CD4-positive, alpha-beta T cell treated with Interleukin-10 for 1 hour (primary cell): ENCODE measurements around the gene GPN1.
"Not testable (repeated sequence)": the region's sequence is repeated elsewhere in the genome, so short reads cannot be mapped to it uniquely, and the experiment has no call there.

Source experiments
- DNase-seq: peaks from one replicate; pipeline ENCODE4 v3.0.0-alpha.2; 2020

GPN1 gene

GRCh38 chr2:27628767-27629709 is at the start of gene GPN1, which contains the start of gene CCDC121:
Gene GPN1 (plus strand): TSS chr2:27629050. CDS start chr2:27629059, 9 bp downstream.
Gene CCDC121 (minus strand): TSS chr2:27629012. CDS start chr2:27627799, 1,213 bp downstream.
- peak; percentile 93 for DNase-seq

- no peak for DNase-seq
Measured at GRCh38 chr2:27581417-27582128, 47.3 kb upstream of the GPN1 start.

GRCh38 chr2:27582129-27582694 is 46.6 kb upstream of the GPN1 start:
- no peak for DNase-seq

DNA sequence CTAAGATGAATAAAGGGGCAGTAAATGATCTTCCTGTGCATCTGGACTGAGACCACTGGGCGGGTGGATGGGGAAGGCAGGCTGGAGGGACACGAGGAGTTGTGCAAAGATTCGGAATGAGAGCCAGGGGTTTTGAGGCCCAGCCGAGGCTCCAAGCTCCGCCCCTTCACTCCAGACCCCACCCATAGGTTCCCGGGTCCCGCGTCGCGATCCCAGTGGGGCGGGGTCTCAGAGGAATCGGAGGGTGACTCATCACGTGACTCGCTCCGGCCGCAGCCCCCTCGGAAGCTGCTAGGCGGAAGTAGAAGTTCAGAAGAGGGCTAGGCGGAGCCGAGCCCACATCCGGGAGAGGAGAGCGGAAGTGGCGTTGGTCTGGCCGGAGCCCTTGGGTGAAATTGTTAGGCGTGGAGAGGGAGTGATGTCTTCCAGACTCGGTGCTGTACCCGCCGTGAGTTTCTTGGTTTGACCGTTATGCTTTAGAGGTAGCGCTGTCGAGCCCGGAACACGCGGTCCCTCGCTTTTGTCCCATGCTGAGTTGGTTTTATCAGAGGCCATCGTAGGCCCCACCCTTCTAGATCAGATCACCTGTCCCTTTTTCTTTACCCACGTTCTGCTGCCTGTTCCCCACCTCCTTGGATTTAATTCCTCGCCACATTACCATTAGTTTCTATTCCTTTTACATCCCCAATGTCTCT is 46.0 kb upstream of the GPN1 start, which contains the start of gene ZNF512:
Gene ZNF512 (plus strand): TSS at position 348 of the 695 bp plus-strand sequence. CDS start 71 bp downstream, at position 419.
- peak; percentile 88 for DNase-seq

GRCh38 chr2:27583390-27583915 is 45.4 kb upstream of the GPN1 start:
- no peak for DNase-seq

DNA sequence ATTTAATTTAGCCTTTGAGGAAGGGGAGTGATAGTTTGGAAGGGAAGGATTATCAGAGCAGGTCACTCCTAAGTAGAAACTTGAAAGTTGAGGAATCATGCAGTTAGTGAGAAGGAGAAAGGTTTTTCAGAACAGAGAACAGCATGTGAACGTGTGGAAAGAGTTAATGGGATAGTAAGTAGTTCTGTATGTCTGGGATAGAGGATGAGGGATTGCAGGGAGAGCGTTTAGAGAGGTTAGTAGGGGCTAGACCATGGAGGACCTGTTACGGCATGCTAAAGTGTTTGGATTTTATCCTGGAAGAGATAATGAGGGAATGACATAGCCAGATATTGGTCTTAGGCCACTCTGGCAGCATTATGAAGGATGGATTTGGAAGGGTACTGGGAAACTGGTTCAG is 44.3 kb upstream of the GPN1 start:
- no peak for DNase-seq

DNA sequence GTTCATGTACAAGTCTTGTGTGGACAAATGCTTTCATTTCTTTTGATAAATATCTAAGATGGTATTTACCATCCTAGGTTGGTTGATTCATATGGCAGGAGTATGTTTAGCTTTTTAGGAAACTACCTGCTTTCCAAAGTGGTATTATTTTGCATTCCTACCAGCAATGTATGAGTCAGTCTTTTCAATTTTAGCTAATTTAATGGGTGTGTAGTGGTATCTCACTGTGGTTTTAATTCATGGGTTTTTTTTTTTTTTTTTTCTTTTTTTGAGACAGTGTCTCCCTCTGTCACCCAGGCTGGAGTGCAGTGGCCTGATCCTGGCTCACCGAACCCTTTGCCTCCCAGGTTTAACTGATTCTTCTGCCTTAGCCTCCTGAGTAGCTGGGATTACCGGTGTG is 41.8 kb upstream of the GPN1 start:
- DNase-seq: no peak

GRCh38 chr2:27588308-27588707 is 40.5 kb upstream of the GPN1 start:
- no peak for DNase-seq

DNA sequence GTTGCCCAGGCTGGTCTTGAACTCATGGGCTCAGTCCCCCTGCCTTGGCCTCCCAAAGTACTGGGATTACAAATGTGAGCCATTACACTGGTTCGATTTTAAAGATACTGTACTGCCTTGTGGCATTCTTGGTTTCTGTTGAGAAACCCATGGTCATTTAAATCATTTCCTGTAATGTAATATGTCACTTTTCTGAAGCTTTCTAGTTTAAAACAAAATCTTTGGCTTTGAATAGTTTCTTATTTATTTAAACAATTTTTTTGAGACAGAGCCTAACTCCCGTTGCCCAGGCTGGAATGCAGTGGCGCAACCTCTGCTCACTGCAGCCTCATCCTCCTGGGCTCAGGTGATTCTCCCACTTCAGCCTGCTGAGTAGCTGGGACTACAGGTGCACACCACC is 37.1 kb upstream of the GPN1 start:
- no peak for DNase-seq

- DNase-seq: no peak
Measured at GRCh38 chr2:27593240-27593639, 35.6 kb upstream of the GPN1 start.

DNA sequence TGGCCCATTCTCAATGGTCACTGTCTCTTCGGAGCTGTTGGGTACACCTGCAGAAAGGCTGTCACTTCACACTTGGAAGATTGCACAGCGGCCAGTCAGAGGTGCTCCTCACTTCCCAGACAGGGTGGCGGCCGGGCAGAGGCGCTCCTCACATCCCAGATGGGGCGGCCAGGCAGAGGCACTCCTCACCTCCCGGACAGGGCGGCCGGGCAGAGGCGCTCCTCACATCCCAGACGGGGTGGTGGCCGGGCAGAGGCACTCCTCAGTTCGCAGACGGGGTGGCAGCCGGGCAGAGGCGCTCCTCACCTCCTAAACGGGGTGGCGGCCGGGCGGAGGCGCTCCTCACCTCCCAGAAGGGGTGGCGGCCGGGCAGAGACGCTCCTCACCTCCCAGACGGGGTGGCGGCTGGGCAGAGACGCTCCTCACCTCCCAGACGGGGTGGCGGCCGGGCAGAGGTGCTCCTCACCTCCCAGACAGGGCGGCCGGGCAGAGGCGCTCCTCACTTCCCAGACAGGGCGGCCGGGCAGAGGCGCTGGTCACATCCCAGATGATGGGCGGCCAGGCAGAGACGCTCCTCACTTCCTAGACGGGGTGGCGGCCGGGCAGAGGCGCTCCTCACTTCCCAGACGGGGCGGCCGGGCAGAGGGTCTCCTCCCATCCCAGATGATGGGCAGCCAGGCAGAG is 34.7 kb upstream of the GPN1 start:
- not testable (repeated sequence) for DNase-seq

- not testable (repeated sequence) for DNase-seq
Measured at GRCh38 chr2:27595412-27595811, 33.4 kb upstream of the GPN1 start.

DNA sequence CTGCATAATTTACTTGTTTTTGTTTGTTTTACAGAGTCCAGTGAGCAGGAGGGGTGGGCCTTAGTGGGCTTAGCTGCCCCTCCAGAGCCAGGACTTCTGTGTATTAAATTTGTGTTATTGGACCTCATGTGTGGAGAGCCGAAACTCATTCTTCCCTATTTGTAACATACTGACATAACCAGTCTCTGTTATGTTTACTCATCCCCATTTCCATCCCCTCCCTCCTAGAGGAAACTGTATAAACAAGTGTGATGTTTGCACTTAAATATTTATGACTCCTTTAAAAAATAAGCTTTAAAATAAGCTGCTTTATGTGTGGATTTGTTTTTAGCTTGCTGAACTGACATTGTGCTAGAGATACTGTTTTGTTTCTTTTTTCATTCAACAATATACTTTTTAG is 32.2 kb upstream of the GPN1 start:
- DNase-seq: no peak

DNA sequence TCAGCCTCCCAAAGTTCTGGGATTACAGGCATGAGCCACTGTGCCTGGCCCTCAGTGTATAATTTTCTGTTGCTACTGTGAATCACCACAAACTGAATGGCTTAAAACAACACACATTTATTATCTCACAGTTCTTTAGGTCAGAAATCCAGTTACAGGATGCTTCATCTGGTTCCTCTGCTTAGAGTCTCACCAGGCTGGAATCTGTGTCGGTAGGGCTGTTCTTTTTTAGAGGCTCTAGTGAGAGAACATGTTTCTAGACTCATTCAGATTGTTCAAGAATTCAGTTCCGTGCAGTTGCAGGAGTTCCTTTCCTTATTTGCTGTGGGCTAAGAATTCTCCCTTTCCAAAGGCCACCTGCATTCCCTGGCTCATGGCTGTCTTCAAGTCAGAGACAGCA is 22.2 kb upstream of the GPN1 start:
- DNase-seq: no peak

GRCh38 chr2:27613985-27614384 is 14.9 kb upstream of the GPN1 start:
- DNase-seq: no peak

DNA sequence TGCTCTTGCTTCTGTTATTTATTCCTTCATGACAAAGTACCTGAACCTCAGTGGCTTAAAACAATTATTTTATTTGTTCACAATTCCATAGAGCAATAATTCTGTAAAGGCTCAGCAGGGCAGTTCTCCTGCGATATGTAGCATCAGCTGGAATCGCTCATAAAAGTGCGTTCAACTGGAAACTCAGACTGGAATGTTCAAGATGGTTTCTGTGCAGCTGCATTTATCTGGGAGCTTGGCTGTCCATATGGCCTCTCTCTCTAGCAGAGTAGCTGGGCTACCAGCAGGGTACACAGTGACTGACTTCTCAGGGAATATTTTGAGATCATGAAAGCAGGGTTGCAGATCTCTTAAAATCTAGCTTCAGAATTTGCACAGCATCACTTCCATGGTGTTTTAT is 13.5 kb upstream of the GPN1 start:
- no peak for DNase-seq

DNA sequence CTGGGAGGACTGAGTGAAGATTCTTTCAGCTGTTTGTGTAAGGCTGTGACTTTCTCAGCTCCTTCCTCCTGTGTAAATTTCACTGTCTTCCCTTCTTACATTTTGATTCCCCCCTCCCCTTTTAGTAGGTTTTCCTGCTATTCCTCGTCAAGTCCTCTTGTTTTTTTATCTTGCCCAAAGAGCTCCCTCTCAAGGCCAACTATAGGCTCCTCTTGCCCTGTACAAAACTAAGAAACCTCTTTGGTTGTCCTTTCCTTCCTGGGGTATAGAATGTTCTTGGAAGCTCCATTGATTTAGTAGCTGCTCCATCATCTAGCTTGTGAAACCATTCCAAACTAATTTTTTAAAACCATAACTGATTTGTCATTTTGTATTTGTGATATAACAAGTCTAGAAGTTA is 7.3 kb upstream of the GPN1 start:
- DNase-seq: no peak

DNA sequence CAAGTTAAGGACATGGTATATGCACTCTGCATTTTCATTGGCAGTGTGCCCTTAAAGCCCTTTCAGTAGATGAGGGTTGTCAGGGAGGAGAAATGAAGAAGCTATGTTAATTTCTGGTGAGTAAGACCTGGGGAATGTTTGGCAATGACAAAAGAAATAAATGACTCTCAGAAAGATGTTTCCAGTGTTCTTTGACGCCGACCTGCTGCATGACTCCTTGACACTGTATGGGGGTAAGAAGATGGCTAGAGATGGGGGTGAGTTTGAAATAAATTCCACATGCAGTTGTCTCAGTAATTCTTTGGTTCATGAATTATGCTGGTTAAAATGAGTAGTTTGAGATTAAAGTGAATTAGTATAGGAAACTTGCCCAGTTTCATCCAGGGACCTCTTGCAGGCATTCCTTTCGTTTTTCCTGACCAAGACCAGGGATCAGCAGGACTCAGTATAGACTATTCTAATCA is 5.9 kb upstream of the GPN1 start:
- DNase-seq: no peak

GRCh38 chr2:27624943-27625342 is 3.9 kb upstream of the GPN1 start:
- DNase-seq: no peak

GRCh38 chr2:27626323-27626722 is 2.5 kb upstream of the GPN1 start:
- DNase-seq: not testable (repeated sequence)

GRCh38 chr2:27626921-27627320 is 1.9 kb upstream of the GPN1 start:
- not testable (repeated sequence) for DNase-seq
